Calu3 (cell line): ENCODE results near the gene DIP2B. TPM values are rescaled to one million over a fixed set of nuclear protein-coding genes. Genes with fewer than 3 reads are reported as not detected.

Source experiments
- BruUV-seq: library from RNA; stranded (reverse); fragments of 400-500 nt; replicated peaks from 2 replicates; lab custom pipeline; 2021; lab: Mats Ljungman, UMichigan
- CTCF ChIA-PET: fragments of 300-600 bp; sonication (Branson Sonifier 250); formaldehyde crosslinking; loops from one replicate; lab custom pipeline; 2022; ENCODE audit warnings: antibody characterized with exemption; lab: Charles Lee
- DNase-seq: peaks from one replicate; pipeline ENCODE4 v3.0.0; 2022
- H3K27ac Mint-ChIP-seq: one replicate; pipeline ENCODE4 v1.8.0; 2022; ENCODE audit warnings: mixed read lengths; ENCODE audit not compliant: unreplicated experiment
- H3K27me3 Mint-ChIP-seq: one replicate; pipeline ENCODE4 v1.8.0; 2022; ENCODE audit warnings: mixed read lengths; ENCODE audit not compliant: unreplicated experiment
- H3K36me3 Mint-ChIP-seq: one replicate; pipeline ENCODE4 v1.8.0; 2022; ENCODE audit warnings: mild to moderate bottlenecking, moderate library complexity, mixed read lengths; ENCODE audit not compliant: insufficient read depth, unreplicated experiment
- H3K4me1 Mint-ChIP-seq: one replicate; pipeline ENCODE4 v1.8.0; 2022; ENCODE audit warnings: mild to moderate bottlenecking, low read depth, mixed read lengths; ENCODE audit not compliant: unreplicated experiment
- H3K4me3 Mint-ChIP-seq: one replicate; pipeline ENCODE4 v1.8.0; 2022; ENCODE audit warnings: mild to moderate bottlenecking, low read depth, moderate library complexity, mixed read lengths; ENCODE audit not compliant: unreplicated experiment
- H3K9me3 Mint-ChIP-seq: one replicate; pipeline ENCODE4 v1.8.0; 2022; ENCODE audit warnings: low read depth, mixed read lengths; ENCODE audit not compliant: unreplicated experiment
- intact Hi-C: fragments of 100-400 bp; cut with micrococcal nuclease; formaldehyde crosslinking; loops from one replicate; pipeline ENCODE4 v1.10.0; 2022; ENCODE audit not compliant: unreplicated experiment
- total RNA-seq: library from RNA; stranded (reverse); gene quantifications from 2 replicates; pipeline ENCODE4 v1.2.3, GENCODE V29; 2022
- TF ChIP-seq, protein P1 (sequence below): fragments of 200-600 bp; IDR thresholded peaks from one replicate; pipeline ENCODE4 v1.8.0; 2022; ENCODE audit warnings: antibody characterized with exemption; ENCODE audit not compliant: unreplicated experiment

The DIP2B gene
- total RNA-seq, 1 experiment from 2014 or later: 22.8 TPM

GRCh38 chr12:50750366-50750765 is 245.6 kb downstream of the DIP2B start:
- BruUV-seq: no TSS peak
- TF ChIP-seq, protein P1, sequence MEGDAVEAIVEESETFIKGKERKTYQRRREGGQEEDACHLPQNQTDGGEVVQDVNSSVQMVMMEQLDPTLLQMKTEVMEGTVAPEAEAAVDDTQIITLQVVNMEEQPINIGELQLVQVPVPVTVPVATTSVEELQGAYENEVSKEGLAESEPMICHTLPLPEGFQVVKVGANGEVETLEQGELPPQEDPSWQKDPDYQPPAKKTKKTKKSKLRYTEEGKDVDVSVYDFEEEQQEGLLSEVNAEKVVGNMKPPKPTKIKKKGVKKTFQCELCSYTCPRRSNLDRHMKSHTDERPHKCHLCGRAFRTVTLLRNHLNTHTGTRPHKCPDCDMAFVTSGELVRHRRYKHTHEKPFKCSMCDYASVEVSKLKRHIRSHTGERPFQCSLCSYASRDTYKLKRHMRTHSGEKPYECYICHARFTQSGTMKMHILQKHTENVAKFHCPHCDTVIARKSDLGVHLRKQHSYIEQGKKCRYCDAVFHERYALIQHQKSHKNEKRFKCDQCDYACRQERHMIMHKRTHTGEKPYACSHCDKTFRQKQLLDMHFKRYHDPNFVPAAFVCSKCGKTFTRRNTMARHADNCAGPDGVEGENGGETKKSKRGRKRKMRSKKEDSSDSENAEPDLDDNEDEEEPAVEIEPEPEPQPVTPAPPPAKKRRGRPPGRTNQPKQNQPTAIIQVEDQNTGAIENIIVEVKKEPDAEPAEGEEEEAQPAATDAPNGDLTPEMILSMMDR: no peak
- H3K27me3 Mint-ChIP-seq: no peaks in the 10 kb centered on the region
- no peaks in the 10 kb centered on the region for H3K4me1 Mint-ChIP-seq
- no peak overlapping the region for H3K4me3 Mint-ChIP-seq
- H3K36me3 Mint-ChIP-seq: peaks cover 5% of the 10 kb centered on the region
- DNase-seq: no peak
- CTCF ChIA-PET: interaction anchor here (0.5 kb wide), 1 partner anchor 282 kb away, joined by 4 read pairs; no protein-coding TSS in a partner anchor
- H3K27ac Mint-ChIP-seq: no peak overlapping the region
- no peaks in the 10 kb centered on the region for H3K9me3 Mint-ChIP-seq
- intact Hi-C loops: no loop called here

- Mint-ChIP-seq H3K4me1 (no peaks in the 10 kb centered on the region), H3K27me3 (no peaks in the 10 kb centered on the region), H3K36me3 (peaks cover 5% of the 10 kb centered on the region), H3K27ac (peak overlapping the region; percentile 10), H3K4me3 (no peak overlapping the region), H3K9me3 (no peaks in the 10 kb centered on the region)
- CTCF ChIA-PET: no interaction called here
- BruUV-seq: no TSS peak
- intact Hi-C loops: no loop called here
- TF ChIP-seq, protein P1: no peak
- no peak for DNase-seq
Observed at GRCh38 chr12:50751948-50752721, 247.3 kb downstream of the DIP2B start.

GRCh38 chr12:50753232-50753769 is 248.5 kb downstream of the DIP2B start:
- Mint-ChIP-seq H3K4me1 (no peaks in the 10 kb centered on the region), H3K27me3 (no peaks in the 10 kb centered on the region), H3K9me3 (no peaks in the 10 kb centered on the region), H3K36me3 (peaks cover 5% of the 10 kb centered on the region), H3K27ac (no peak overlapping the region), H3K4me3 (no peak overlapping the region)
- CTCF ChIA-PET: no interaction called here
- TF ChIP-seq, protein P1: no peak
- no peak for DNase-seq
- intact Hi-C loops: no loop called here
- no TSS peak for BruUV-seq

GRCh38 chr12:50763639-50764285 is 259.0 kb downstream of the DIP2B start, which contains the start of gene ATF1:
TSS of gene ATF1 (plus strand) at chr12:50764101. CDS start at chr12:50780146, 16,045 bp downstream.
- DNase-seq: peak; percentile 84
- TF ChIP-seq, protein P1: no peak
- intact Hi-C loops: no loop called here
- Mint-ChIP-seq H3K27me3 (no peaks in the 10 kb centered on the region), H3K4me1 (peaks cover 21% of the 10 kb centered on the region), H3K27ac (peak within 1 kb of the TSS; percentile 88), H3K4me3 (peak within 1 kb of the TSS; percentile 83), H3K9me3 (no peaks in the 10 kb centered on the region), H3K36me3 (peaks cover 32% of the 10 kb centered on the region)
- CTCF ChIA-PET: interaction anchor here (0.6 to 1.7 kb wide), 8 partner anchors 18 to 717 kb away, joined by 3 to 10 read pairs (median 5); no protein-coding TSS in a partner anchor
- BruUV-seq: no TSS peak
